Right lobe of liver (tissue), 6 donors: ENCODE results near the gene ESRP2. TPM values are rescaled to one million over a fixed set of nuclear protein-coding genes. Genes with fewer than 3 reads are reported as not detected.

Experiments used
- ATAC-seq, 4 donors: fragments of 200-7000 bp; cut with Tn5 transposase; one replicate each; pipeline ENCODE4 v1.9.1; 2020; ENCODE audit warnings: mild to moderate bottlenecking in 4 of 4, moderate library complexity in 4 of 4
- DNase-seq, 3 donors: peaks; one replicate each; pipeline ENCODE4 v3.0.0-alpha.2; 2020
- H3K27ac ChIP-seq, 3 donors: fragments of 200-600 bp; one replicate each; pipeline ENCODE4 v1.8.0; 2022
- H3K27me3 ChIP-seq, 2 donors: fragments of 200-600 bp; one replicate each; pipeline ENCODE4 v1.8.0; 2022
- H3K36me3 ChIP-seq, 4 donors: fragments of 200-600 bp; sonication (generic) in 1 of 4; one replicate each; pipeline versions ENCODE4 v1.5.1 to v1.8.0; 2017 to 2022; ENCODE audit warnings: control low read depth in 1 of 4
- H3K4me1 ChIP-seq, 4 donors: fragments of 200-600 bp; sonication (generic) in 1 of 4; one replicate each; pipeline versions ENCODE4 v1.5.1 to v1.8.0; 2017 to 2022; ENCODE audit warnings: control low read depth in 1 of 4
- H3K4me3 ChIP-seq, 3 donors: fragments of 200-600 bp; one replicate each; pipeline ENCODE4 v1.8.0; 2022
- H3K9me3 ChIP-seq, 4 donors: fragments of 200-600 bp; sonication (generic) in 1 of 4; one replicate each; pipeline versions ENCODE4 v1.5.1 to v1.8.0; 2017 to 2022; ENCODE audit warnings: control low read depth in 1 of 4
- CTCF ChIP-seq, 4 donors: fragments of 200-600 bp in 3 of 4; fragments of 450-650 bp in 1 of 4; IDR thresholded peaks; one replicate each; pipeline versions ENCODE4 v1.5.1 to v1.8.0; 2016 to 2022; ENCODE audit warnings: antibody characterized with exemption in 4 of 4, mild to moderate bottlenecking in 2 of 4
- POLR2A ChIP-seq: fragments of 450-650 bp; IDR thresholded peaks from one replicate; pipeline ENCODE4 v1.6.1; 2017; ENCODE audit warnings: antibody characterized with exemption, mild to moderate bottlenecking
- WGBS: methylation state at CpG from one replicate; pipeline ENCODE4 v1.1.6; 2018; ENCODE audit warnings: low coverage, low lambda C conversion rate; ENCODE audit not compliant: insufficient coverage; ENCODE audit errors: missing lambda C conversion rate; 5-methylcytosine and 5-hydroxymethylcytosine counted together
- intact Hi-C, 2 donors: fragments of 100-400 bp; cut with DNase I; formaldehyde crosslinking; loops; one replicate each; pipeline versions ENCODE4 v1.11.2 to v1.14.1; 2022
- total RNA-seq, 6 experiments: library from RNA; depleted of rRNA in 2 of 6; stranded (reverse); fragments of >200 nt in 2 of 6; fragmentation: NEBNext Ultra II Directional in 3 of 6; extraction: Animal tissue kit (Norgen Biotek cat#: 25700) in 3 of 6; gene quantifications; one replicate each; pipeline versions ENCODE4 v1.1.0 to v1.2.4, GENCODE V29; 2016 to 2023
- donor health status: DM: no; HTN: yes; CAD: no.
- donor health status: DM: no; HTN: no; CAD: no.
- donor health status: DM: no; HTN: no; CAD: no.
- donor health status: DM: no; HTN: yes; CAD: no.
- donor health status: DM: no; HTN: yes; CAD: no.

ESRP2 gene
- total RNA-seq, 6 experiments from 2014 or later: 44.8 to 102 (median 57.9) TPM

- Histone ChIP-seq H3K36me3 (peaks cover 0 to 51% (median 25%) of the 10 kb centered on the region in 4 donors), H3K27ac (peak overlapping the region in 1 of 3 donors; percentile 88), H3K27me3 (no peaks in the 10 kb centered on the region), H3K4me3 (peak overlapping the region in 2 of 3 donors; percentile 91 to 94), H3K4me1 (peaks cover 0 to 27% (median 12%) of the 10 kb centered on the region in 4 donors), H3K9me3 (no peaks in the 10 kb centered on the region)
- DNase-seq (peak in 2 of 3 donors; percentile 12 to 36), ATAC-seq (no peak)
- no peak for TF ChIP-seq CTCF (IDR thresholded peaks at IDR 0.05)
- intact Hi-C loops: loop anchor here (10.0 kb wide), 2 partner anchors 148 to 158 kb away; partner anchors contain the start of gene NFATC3 (in 1 of the 2)
- WGBS: 56% methylated on average over 3 of the region's 5 CpGs
Measured at GRCh38 chr16:68233085-68233834, 2.7 kb downstream of the ESRP2 start.

- H3K4me1 ChIP-seq: peaks cover 0 to 35% (median 18%) of the 10 kb centered on the region in 4 donors
- no peaks in the 10 kb centered on the region for H3K27me3 ChIP-seq
- no peak for TF ChIP-seq CTCF (IDR thresholded peaks at IDR 0.05)
- intact Hi-C loops: loop anchor here (10.0 kb wide), 2 partner anchors 148 to 158 kb away; partner anchors contain the start of gene NFATC3 (in 1 of the 2)
- no peak overlapping the region for H3K4me3 ChIP-seq
- WGBS: no CpG with 5 or more reads among the region's 16 CpGs
- no peaks in the 10 kb centered on the region for H3K9me3 ChIP-seq
- H3K36me3 ChIP-seq: peaks cover 0 to 51% (median 25%) of the 10 kb centered on the region in 4 donors
- no peak for ATAC-seq
- no peak overlapping the region for H3K27ac ChIP-seq
- DNase-seq: peak in 2 of 3 donors; percentile 46 to 60
Measured at GRCh38 chr16:68232335-68232734, 3.6 kb downstream of the ESRP2 start.

GRCh38 chr16:68231384-68232136 is 4.4 kb downstream of the ESRP2 start:
- Histone ChIP-seq H3K27ac (no peak overlapping the region), H3K4me3 (no peak overlapping the region), H3K36me3 (peaks cover 0 to 51% (median 25%) of the 10 kb centered on the region in 4 donors), H3K27me3 (no peaks in the 10 kb centered on the region), H3K9me3 (no peaks in the 10 kb centered on the region), H3K4me1 (peaks cover 0 to 42% (median 21%) of the 10 kb centered on the region in 4 donors)
- no peak for ATAC-seq
- no peak for TF ChIP-seq POLR2A
- no peak for TF ChIP-seq CTCF (IDR thresholded peaks at IDR 0.05)
- DNase-seq: peak in 1 of 3 donors; percentile 56
- intact Hi-C loops: loop anchor here (10.0 kb wide), 2 partner anchors 147 to 157 kb away; partner anchors contain the start of gene NFATC3 (in 1 of the 2)
- 52% methylated on average over 5 of the region's 26 CpGs for WGBS

- H3K27me3 ChIP-seq: no peaks in the 10 kb centered on the region
- H3K27ac ChIP-seq: no peak overlapping the region
- WGBS: 84% methylated on average over 5 of the region's 12 CpGs
- H3K36me3 ChIP-seq: peaks cover 0 to 51% (median 25%) of the 10 kb centered on the region in 4 donors
- intact Hi-C loops: loop anchor here (10.0 kb wide), 2 partner anchors 146 to 156 kb away; partner anchors contain the start of gene NFATC3 (in 1 of the 2)
- DNase-seq: peak in 1 of 3 donors; percentile 47
- H3K9me3 ChIP-seq: no peaks in the 10 kb centered on the region
- H3K4me3 ChIP-seq: no peak overlapping the region
- peaks cover 0 to 47% (median 21%) of the 10 kb centered on the region in 4 donors for H3K4me1 ChIP-seq
- no peak for ATAC-seq
- TF ChIP-seq POLR2A (no peak), CTCF (IDR thresholded peaks at IDR 0.05) (no peak)
Measured at GRCh38 chr16:68230956-68231355, 5.0 kb downstream of the ESRP2 start.
